ENCODE measurements around the gene RAVER2. TPM values are rescaled to one million over a fixed set of nuclear protein-coding genes. Genes with fewer than 3 reads are reported as not detected.

The RAVER2 gene
- total and polyA plus RNA-seq, 2 of the 13 experiments (the other 11 are each of a cell fraction or from before 2014, with no cell fraction given): 11.4 to 15.4 TPM

DNA sequence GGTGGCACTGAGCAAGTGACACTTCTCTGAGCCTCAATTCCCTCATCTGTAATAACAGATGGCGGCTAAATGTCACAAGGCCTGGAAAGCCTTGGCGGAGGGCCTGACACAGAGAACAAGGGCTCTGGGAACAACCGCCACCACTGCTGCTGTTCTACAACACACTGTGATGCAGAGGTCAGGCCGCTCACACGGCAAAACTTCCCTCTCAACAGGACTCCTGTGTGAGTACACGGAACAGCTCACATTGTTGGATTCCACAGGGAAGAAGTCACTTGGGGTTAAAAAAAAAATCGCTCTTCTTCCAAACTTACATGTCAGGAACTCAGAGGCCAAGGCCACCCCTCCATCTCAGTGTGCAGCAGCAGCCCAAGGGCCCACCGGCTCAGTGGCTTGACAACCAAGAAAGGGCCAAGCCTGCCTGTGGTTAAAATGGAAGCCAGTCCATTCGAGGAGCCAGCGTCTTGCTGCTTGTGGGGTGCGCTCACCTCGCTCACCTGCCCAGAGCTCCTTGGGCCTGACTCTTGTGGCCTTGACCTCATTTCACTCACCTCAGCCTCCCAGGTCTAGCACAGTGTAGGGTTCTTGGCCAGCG is 101.1 kb downstream of the RAVER2 start (continued):
- TF ChIP-seq ZNF318 (CRISPR knock-in tag; IDR thresholded peaks at IDR 0.05): no peak

- BruUV-seq (replicated peaks): no TSS peak
- no peak overlapping the region for H3K9ac ChIP-seq (ENCODE audit: insufficient read depth, low read depth, low read length)
- no peak for DNase-seq (ENCODE audit: low spot score)
- intact Hi-C loops (cut with micrococcal nuclease; ENCODE audit: unreplicated experiment): no loop called here
- no peak overlapping the region for H3K4me3 ChIP-seq (replicated peaks in 1 of 3; ENCODE audit: insufficient read depth in 1 of 3, low read depth in 2 of 3, low read length in 3 of 3)
- no peaks in the 10 kb centered on the region for H3K27me3 ChIP-seq (ENCODE audit: control insufficient read depth in 1 of 2, insufficient read depth in 2 of 2, low read length in 2 of 2)
- no peak overlapping the region for H2AFZ ChIP-seq (ENCODE audit: low read length)
- H4K20me1 ChIP-seq (ENCODE audit: insufficient read depth, low read length): no peaks in the 10 kb centered on the region
- ChIA-PET CTCF (ENCODE audit: low intra/inter-chr PET ratio, low total read pairs) (no interaction called here), POLR2A (interaction anchor here (0.6 kb wide), 1 partner anchor 156 kb away, joined by 4 read pairs; no protein-coding TSS in a partner anchor)
- no peaks in the 10 kb centered on the region for H3K4me1 ChIP-seq (ENCODE audit: insufficient read depth, low read length)
- H3K79me2 ChIP-seq (ENCODE audit: insufficient read depth, low read length): no peaks in the 10 kb centered on the region
- peak; percentile 38 for ATAC-seq
- no peak overlapping the region for H3K4me2 ChIP-seq (ENCODE audit: low read depth, low read length)
- FAIRE-seq: no peak
- H3K9me3 ChIP-seq (ENCODE audit: low read length): no peaks in the 10 kb centered on the region
- in situ Hi-C loops (cut with HindIII; ENCODE audit: extremely low pct_ligation_motif_present, low pct_unique_long_range_greater_than_20kb): no loop called here
- WGBS (ENCODE audit: low lambda C conversion rate): 91% methylated on average over 9 of the region's 10 CpGs
- H3K36me3 ChIP-seq (replicated peaks in 1 of 2; ENCODE audit: control insufficient read depth in 1 of 2, insufficient read depth in 2 of 2, low read length in 2 of 2): peaks cover 9 to 17% of the 10 kb centered on the region in 2 experiments; a peak in 4 of 5 replicates
- no peak overlapping the region for H3K27ac ChIP-seq (ENCODE audit: extremely low read length, insufficient read depth, low read length)
- TF ChIP-seq HOXD1 (CRISPR knock-in tag; IDR thresholded peaks at IDR 0.05): no peak
- TF ChIP-seq HOXA7 (CRISPR knock-in tag; IDR thresholded peaks at IDR 0.05): no peak
- no peak for TF ChIP-seq BCL6 (CRISPR knock-in tag; IDR thresholded peaks at IDR 0.05)
- TF ChIP-seq ELF3 (CRISPR knock-in tag; IDR thresholded peaks at IDR 0.05): no peak
- TF ChIP-seq RCOR2 (CRISPR knock-in tag; IDR thresholded peaks at IDR 0.05): no peak
- TF ChIP-seq, protein P1, sequence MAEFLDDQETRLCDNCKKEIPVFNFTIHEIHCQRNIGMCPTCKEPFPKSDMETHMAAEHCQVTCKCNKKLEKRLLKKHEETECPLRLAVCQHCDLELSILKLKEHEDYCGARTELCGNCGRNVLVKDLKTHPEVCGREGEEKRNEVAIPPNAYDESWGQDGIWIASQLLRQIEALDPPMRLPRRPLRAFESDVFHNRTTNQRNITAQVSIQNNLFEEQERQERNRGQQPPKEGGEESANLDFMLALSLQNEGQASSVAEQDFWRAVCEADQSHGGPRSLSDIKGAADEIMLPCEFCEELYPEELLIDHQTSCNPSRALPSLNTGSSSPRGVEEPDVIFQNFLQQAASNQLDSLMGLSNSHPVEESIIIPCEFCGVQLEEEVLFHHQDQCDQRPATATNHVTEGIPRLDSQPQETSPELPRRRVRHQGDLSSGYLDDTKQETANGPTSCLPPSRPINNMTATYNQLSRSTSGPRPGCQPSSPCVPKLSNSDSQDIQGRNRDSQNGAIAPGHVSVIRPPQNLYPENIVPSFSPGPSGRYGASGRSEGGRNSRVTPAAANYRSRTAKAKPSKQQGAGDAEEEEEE (CRISPR knock-in tag; IDR thresholded peaks at IDR 0.05; ENCODE audit: borderline replicate concordance): no peak
- TF ChIP-seq PLRG1 (conservative IDR thresholded peaks at IDR 0.05): no peak
- TF ChIP-seq POLR2A (IDR thresholded peaks at IDR 0.05; ENCODE audit: insufficient read depth in 1 of 2, low read depth in 2 of 2, low read length in 2 of 2): no peak
- TF ChIP-seq PCBP2 (optimal IDR thresholded peaks at IDR 0.05; ENCODE audit: low read depth, low read length, poor library complexity, severe bottlenecking): no peak
- TF ChIP-seq HMGA1 (CRISPR knock-in tag; conservative IDR thresholded peaks at IDR 0.05): no peak
- TF ChIP-seq PAWR (CRISPR knock-in tag; IDR thresholded peaks at IDR 0.05; ENCODE audit: borderline replicate concordance): no peak
- no peak for TF ChIP-seq CCDC6 (CRISPR knock-in tag; IDR thresholded peaks at IDR 0.05)
These were observed 101.9 kb downstream of the RAVER2 start for GRCh38 chr1:64846573-64847430.
